Measurements from ENCODE around the gene NBPF3.
"Not testable (repeated sequence)": the region's sequence is repeated elsewhere in the genome, so short reads cannot be mapped to it uniquely, and the experiment has no call there.

DNA sequence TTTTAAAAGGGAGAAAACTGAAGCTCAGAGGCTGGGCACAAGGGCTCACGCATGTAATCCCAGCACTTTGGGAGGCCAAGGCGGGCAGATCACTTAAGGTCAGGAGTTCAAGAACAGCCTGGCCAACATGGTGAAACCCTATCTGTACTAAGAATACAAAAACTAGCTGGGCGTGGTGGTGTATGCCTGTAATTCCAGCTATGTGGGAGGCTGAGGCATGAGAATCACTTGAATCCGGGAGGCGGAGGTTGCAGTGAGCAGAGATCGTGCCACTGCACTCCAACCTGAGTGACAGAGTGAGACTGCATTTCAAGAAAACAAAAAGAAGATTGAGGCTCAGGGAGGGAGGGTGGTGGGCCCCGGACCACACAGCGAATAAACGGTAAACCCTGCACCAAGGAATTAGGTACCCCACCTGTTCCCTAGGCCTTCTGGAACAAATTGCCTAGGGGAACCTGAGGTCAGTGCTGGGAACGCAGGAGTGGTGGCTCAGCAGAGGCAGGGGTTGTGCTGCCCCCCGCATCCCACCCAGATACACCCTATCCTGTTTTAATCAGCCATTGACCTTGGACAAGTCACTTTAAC, 79.6 kb downstream of the NBPF3 start:
- not testable (repeated sequence) for TF ChIP-seq ATF3 (CRISPR knock-in tag; conservative IDR thresholded peaks at IDR 0.05); ZSCAN18 (CRISPR knock-in tag; IDR thresholded peaks at IDR 0.05); USF1 (CRISPR knock-in tag; IDR thresholded peaks at IDR 0.05); SP1 (CRISPR knock-in tag; conservative IDR thresholded peaks at IDR 0.05); ZNF512 (CRISPR knock-in tag; IDR thresholded peaks at IDR 0.05; ENCODE audit: borderline replicate concordance); AFF4 (CRISPR knock-in tag; IDR thresholded peaks at IDR 0.05; ENCODE audit: borderline replicate concordance); CTCF (IDR thresholded peaks at IDR 0.05); ATF2 (CRISPR knock-in tag; IDR thresholded peaks at IDR 0.05; ENCODE audit: borderline replicate concordance, low read depth); KAT7 (CRISPR knock-in tag; IDR thresholded peaks at IDR 0.05; ENCODE audit: borderline replicate concordance)
- TF ChIP-seq, protein P1, sequence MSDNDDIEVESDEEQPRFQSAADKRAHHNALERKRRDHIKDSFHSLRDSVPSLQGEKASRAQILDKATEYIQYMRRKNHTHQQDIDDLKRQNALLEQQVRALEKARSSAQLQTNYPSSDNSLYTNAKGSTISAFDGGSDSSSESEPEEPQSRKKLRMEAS (CRISPR knock-in tag; IDR thresholded peaks at IDR 0.05) = not testable (repeated sequence)
- TF ChIP-seq, protein P2, sequence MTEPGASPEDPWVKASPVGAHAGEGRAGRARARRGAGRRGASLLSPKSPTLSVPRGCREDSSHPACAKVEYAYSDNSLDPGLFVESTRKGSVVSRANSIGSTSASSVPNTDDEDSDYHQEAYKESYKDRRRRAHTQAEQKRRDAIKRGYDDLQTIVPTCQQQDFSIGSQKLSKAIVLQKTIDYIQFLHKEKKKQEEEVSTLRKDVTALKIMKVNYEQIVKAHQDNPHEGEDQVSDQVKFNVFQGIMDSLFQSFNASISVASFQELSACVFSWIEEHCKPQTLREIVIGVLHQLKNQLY (CRISPR knock-in tag; IDR thresholded peaks at IDR 0.05) = not testable (repeated sequence)
- TF ChIP-seq, protein P3, sequence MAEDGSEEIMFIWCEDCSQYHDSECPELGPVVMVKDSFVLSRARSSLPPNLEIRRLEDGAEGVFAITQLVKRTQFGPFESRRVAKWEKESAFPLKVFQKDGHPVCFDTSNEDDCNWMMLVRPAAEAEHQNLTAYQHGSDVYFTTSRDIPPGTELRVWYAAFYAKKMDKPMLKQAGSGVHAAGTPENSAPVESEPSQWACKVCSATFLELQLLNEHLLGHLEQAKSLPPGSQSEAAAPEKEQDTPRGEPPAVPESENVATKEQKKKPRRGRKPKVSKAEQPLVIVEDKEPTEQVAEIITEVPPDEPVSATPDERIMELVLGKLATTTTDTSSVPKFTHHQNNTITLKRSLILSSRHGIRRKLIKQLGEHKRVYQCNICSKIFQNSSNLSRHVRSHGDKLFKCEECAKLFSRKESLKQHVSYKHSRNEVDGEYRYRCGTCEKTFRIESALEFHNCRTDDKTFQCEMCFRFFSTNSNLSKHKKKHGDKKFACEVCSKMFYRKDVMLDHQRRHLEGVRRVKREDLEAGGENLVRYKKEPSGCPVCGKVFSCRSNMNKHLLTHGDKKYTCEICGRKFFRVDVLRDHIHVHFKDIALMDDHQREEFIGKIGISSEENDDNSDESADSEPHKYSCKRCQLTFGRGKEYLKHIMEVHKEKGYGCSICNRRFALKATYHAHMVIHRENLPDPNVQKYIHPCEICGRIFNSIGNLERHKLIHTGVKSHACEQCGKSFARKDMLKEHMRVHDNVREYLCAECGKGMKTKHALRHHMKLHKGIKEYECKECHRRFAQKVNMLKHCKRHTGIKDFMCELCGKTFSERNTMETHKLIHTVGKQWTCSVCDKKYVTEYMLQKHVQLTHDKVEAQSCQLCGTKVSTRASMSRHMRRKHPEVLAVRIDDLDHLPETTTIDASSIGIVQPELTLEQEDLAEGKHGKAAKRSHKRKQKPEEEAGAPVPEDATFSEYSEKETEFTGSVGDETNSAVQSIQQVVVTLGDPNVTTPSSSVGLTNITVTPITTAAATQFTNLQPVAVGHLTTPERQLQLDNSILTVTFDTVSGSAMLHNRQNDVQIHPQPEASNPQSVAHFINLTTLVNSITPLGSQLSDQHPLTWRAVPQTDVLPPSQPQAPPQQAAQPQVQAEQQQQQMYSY (CRISPR knock-in tag; IDR thresholded peaks at IDR 0.05) = not testable (repeated sequence)

All from WTC11 (cell line).